HCT116 (cell line): ENCODE results near the gene RGS8. TPM values are rescaled to one million over a fixed set of nuclear protein-coding genes. Genes with fewer than 3 reads are reported as not detected.

Source experiments
- ATAC-seq: fragments of 200-7000 bp; cut with Tn5 transposase; 2 replicates; pipeline ENCODE4 v1.9.1; 2020; ENCODE audit warnings: mild to moderate bottlenecking, moderate library complexity
- BruUV-seq: library from RNA; stranded (reverse); fragments of 400-500 nt; replicated peaks from 2 replicates; lab custom pipeline; 2021; lab: Mats Ljungman, UMichigan
- CTCF ChIA-PET: fragments of 300-600 bp; sonication (Branson Sonifier 250); formaldehyde crosslinking; loops from one replicate; lab custom pipeline; 2021; ENCODE audit warnings: antibody characterized with exemption; lab: Charles Lee
- POLR2A ChIA-PET: fragments of 300-600, 350-600 bp; sonication (Branson Sonifier 250); formaldehyde crosslinking; loops from one replicate; lab custom pipeline; 2021; ENCODE audit warnings: antibody characterized with exemption; lab: Charles Lee
- RAD21 ChIA-PET, 2 experiments: fragments of 300-600 bp; sonication (Branson Sonifier 250); formaldehyde crosslinking; loops; one replicate each; lab custom pipeline; 2023; ENCODE audit warnings: low total read pairs in 2 of 2; ENCODE audit not compliant: uncharacterized antibody in 2 of 2, unreplicated experiment in 2 of 2, low non-redundant PET in 1 of 2; lab: Charles Lee
- DNase-seq: peaks from one replicate; pipeline ENCODE4 v3.0.0-alpha.2; 2010; ENCODE audit warnings: low read depth, low spot score
- H2AFZ ChIP-seq: fragments of 200-600 bp; shearing (Covaris generic), sonication (generic); 2 replicates; pipeline ENCODE4 v1.6.1; 2017; ENCODE audit warnings: low read depth, mixed run types, mixed read lengths, antibody characterized with exemption, low read length; ENCODE audit not compliant: poor library complexity, severe bottlenecking
- H3K27ac ChIP-seq: 2 replicates; pipeline ENCODE4 v1.5.1; 2012; ENCODE audit warnings: low read depth, low read length
- H3K27me3 ChIP-seq: fragments of 200-600 bp; sonication (generic); 2 replicates; pipeline ENCODE4 v1.6.1; 2016; ENCODE audit warnings: mixed run types, low read length, mixed read lengths; ENCODE audit not compliant: insufficient read depth
- H3K36me3 ChIP-seq, 2 experiments: fragments of 200-500 bp in 1 of 2; fragments of 200-600 bp in 1 of 2; sonication (Bioruptor generic) in 1 of 2; sonication (generic) in 1 of 2; 2 replicates each; pipeline versions ENCODE4 v1.5.1 to v1.6.1; 2014 to 2016; ENCODE audit warnings: low read length in 2 of 2, inconsistent platforms in 1 of 2, mixed read lengths in 1 of 2, mixed run types in 1 of 2; ENCODE audit not compliant: insufficient read depth in 2 of 2, control insufficient read depth in 1 of 2
- H3K4me1 ChIP-seq, 2 experiments: fragments of 200-600 bp in 1 of 2; sonication (generic) in 1 of 2; 2 replicates each; pipeline versions ENCODE4 v1.5.1 to v1.6.1; 2012 to 2017; ENCODE audit warnings: low read length in 2 of 2, inconsistent platforms in 1 of 2, mild to moderate bottlenecking in 1 of 2, mixed read lengths in 1 of 2, mixed run types in 1 of 2, moderate library complexity in 1 of 2; ENCODE audit not compliant: insufficient read depth in 2 of 2, control insufficient read depth in 1 of 2
- H3K4me2 ChIP-seq: fragments of 200-600 bp; sonication (generic); 2 replicates; pipeline ENCODE4 v1.6.1; 2017; ENCODE audit warnings: mixed run types, low read length, mixed read lengths
- H3K4me3 ChIP-seq, 2 experiments: fragments of 200-600 bp in 1 of 2; sonication (generic) in 1 of 2; replicated peaks in 1 of 2; 2 replicates each; pipeline ENCODE4 v1.5.1; 2011 to 2016; ENCODE audit warnings: low read length in 2 of 2, control low read depth in 1 of 2, low read depth in 1 of 2, mild to moderate bottlenecking in 1 of 2, mixed read lengths in 1 of 2, mixed run types in 1 of 2
- H3K79me2 ChIP-seq: fragments of 200-600 bp; sonication (generic); 2 replicates; pipeline ENCODE4 v1.6.1; 2017; ENCODE audit warnings: mild to moderate bottlenecking, mixed run types, low read length, moderate library complexity, mixed read lengths; ENCODE audit not compliant: insufficient read depth
- H3K9ac ChIP-seq: fragments of 200-600 bp; sonication (generic); 2 replicates; pipeline ENCODE4 v1.6.1; 2016; ENCODE audit warnings: low read length, mixed read lengths
- H3K9me2 ChIP-seq: fragments of 200-600 bp; sonication (generic), shearing (Covaris generic); 2 replicates; pipeline ENCODE4 v1.6.1; 2017; ENCODE audit warnings: mixed run types, mild to moderate bottlenecking, moderate library complexity; ENCODE audit not compliant: insufficient read depth
- H3K9me3 ChIP-seq, 2 experiments: fragments of 200-500 bp in 1 of 2; fragments of 200-600 bp in 1 of 2; sonication (Bioruptor generic) in 1 of 2; sonication (generic) in 1 of 2; 2 replicates each; pipeline ENCODE4 v1.6.1; 2014 to 2017; ENCODE audit warnings: low read length in 2 of 2, mixed read lengths in 2 of 2, inconsistent platforms in 1 of 2, low read depth in 1 of 2, mild to moderate bottlenecking in 1 of 2, mixed run types in 1 of 2, moderate library complexity in 1 of 2; ENCODE audit not compliant: control insufficient read depth in 1 of 2, insufficient read depth in 1 of 2
- H4K20me1 ChIP-seq: fragments of 200-600 bp; sonication (generic), shearing (Covaris generic); 2 replicates; pipeline ENCODE4 v1.6.1; 2017; ENCODE audit warnings: mixed run types, mild to moderate bottlenecking, moderate library complexity; ENCODE audit not compliant: insufficient read depth
- CEBPB ChIP-seq: IDR thresholded peaks from 2 replicates; pipeline ENCODE4 v1.6.1; 2012; ENCODE audit warnings: low read depth
- EGR1 ChIP-seq: IDR thresholded peaks from 2 replicates; pipeline ENCODE4 v1.6.1; 2012; ENCODE audit warnings: low read depth
- ELF1 ChIP-seq: IDR thresholded peaks from 2 replicates; pipeline ENCODE4 v1.6.1; 2012; ENCODE audit warnings: low read depth, borderline replicate concordance
- EZH2 ChIP-seq: fragments of 200-600 bp; sonication (generic); IDR thresholded peaks from 2 replicates; pipeline ENCODE4 v1.6.1; 2017; ENCODE audit warnings: antibody characterized with exemption, mixed run types
- EZH2phosphoT487 ChIP-seq: fragments of 200-600 bp; IDR thresholded peaks from 2 replicates; pipeline ENCODE4 v1.6.1; 2018; ENCODE audit warnings: antibody characterized with exemption, borderline replicate concordance
- FOSL1 ChIP-seq: IDR thresholded peaks from 2 replicates; pipeline ENCODE4 v1.6.1; 2012; ENCODE audit warnings: low read depth
- JUND ChIP-seq: IDR thresholded peaks from 2 replicates; pipeline ENCODE4 v1.6.1; 2012
- POLR2A ChIP-seq: IDR thresholded peaks from 2 replicates; pipeline ENCODE4 v1.7.0; 2011; ENCODE audit warnings: borderline replicate concordance; ENCODE audit not compliant: insufficient read depth, insufficient read length; ENCODE audit errors: extremely low read depth
- POLR2AphosphoS5 ChIP-seq: IDR thresholded peaks from 2 replicates; pipeline ENCODE4 v1.6.1; 2011; ENCODE audit warnings: mild to moderate bottlenecking, low read depth, low read length, moderate library complexity
- SP1 ChIP-seq: IDR thresholded peaks from 2 replicates; pipeline ENCODE4 v1.6.1; 2012; ENCODE audit warnings: low read depth
- SRF ChIP-seq: IDR thresholded peaks from 2 replicates; pipeline ENCODE4 v1.6.1; 2012; ENCODE audit warnings: low read depth
- TCF7L2 ChIP-seq: IDR thresholded peaks from 2 replicates; pipeline ENCODE4 v1.7.0; 2011; ENCODE audit warnings: borderline replicate concordance, inconsistent platforms; ENCODE audit not compliant: insufficient read depth, insufficient read length; ENCODE audit errors: extremely low read depth
- YY1 ChIP-seq: IDR thresholded peaks from 2 replicates; pipeline ENCODE4 v1.6.1; 2011; ENCODE audit warnings: low read length, low read depth, moderate library complexity, mild to moderate bottlenecking; ENCODE audit not compliant: insufficient replicate concordance; ENCODE audit errors: extremely low read depth
- ZNF274 ChIP-seq: fragments of 200-500 bp; sonication (Bioruptor generic); IDR thresholded peaks from 2 replicates; pipeline ENCODE4 v1.6.1; 2014; ENCODE audit warnings: mild to moderate bottlenecking, low read depth, low read length, inconsistent platforms
- intact Hi-C: fragments of 100-400 bp; cut with micrococcal nuclease; formaldehyde crosslinking; loops from 2 replicates; pipeline ENCODE4 v1.10.0; 2022
- total RNA-seq: library from RNA; stranded (reverse); gene quantifications from one replicate; pipeline ENCODE4 v1.2.1, GENCODE V29; 2021; ENCODE audit not compliant: unreplicated experiment
- TF ChIP-seq, protein P1 (sequence below), 3 experiments: fragments of 200-600 bp in 1 of 3; sonication (generic) in 1 of 3; IDR thresholded peaks in 2 of 3; conservative IDR thresholded peaks in 1 of 3; 2 replicates each; pipeline ENCODE4 v1.5.1; 2012 to 2017; ENCODE audit warnings: low read depth in 2 of 3, low read length in 2 of 3, antibody characterized with exemption in 1 of 3, borderline replicate concordance in 1 of 3, control low read depth in 1 of 3, mild to moderate bottlenecking in 1 of 3, mixed read lengths in 1 of 3, mixed run types in 1 of 3, moderate library complexity in 1 of 3; ENCODE audit not compliant: insufficient read depth in 1 of 3
- TF ChIP-seq, protein P2 (sequence below): IDR thresholded peaks from 2 replicates; pipeline ENCODE4 v1.6.1; 2012
- TF ChIP-seq, protein P3 (sequence below): IDR thresholded peaks from 2 replicates; pipeline ENCODE4 v1.6.1; 2012; ENCODE audit warnings: low read depth

The RGS8 gene
- total RNA-seq, 1 experiment from 2014 or later: not detected

DNA sequence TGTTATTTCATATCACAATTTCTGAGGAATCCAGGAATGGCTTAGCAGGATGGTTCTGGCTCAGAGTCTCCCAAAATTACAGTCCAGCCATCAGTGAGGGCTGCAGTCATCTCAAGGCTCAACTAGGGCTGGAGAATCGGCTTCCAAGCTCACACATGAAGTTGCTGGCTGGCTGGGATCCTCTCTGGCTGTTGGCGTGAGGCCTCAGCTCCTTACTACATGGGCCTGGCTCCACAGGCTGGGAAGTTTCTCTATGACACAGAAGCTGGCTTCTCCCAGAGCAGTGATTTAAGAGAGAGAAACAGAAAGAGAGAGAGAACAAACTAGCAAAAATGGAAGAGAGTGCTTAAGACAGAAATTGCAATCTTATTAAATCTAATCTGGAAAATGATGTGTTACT, 38.8 kb upstream of the RGS8 start:
- intact Hi-C loops: no loop called here
- no peaks in the 10 kb centered on the region for H3K36me3 ChIP-seq
- no peak overlapping the region for H3K27ac ChIP-seq
- ChIA-PET CTCF (no interaction called here), RAD21 (no interaction called here), POLR2A (no interaction called here)
- no peaks in the 10 kb centered on the region for H3K9me3 ChIP-seq
- BruUV-seq: no TSS peak
- no peak overlapping the region for H3K9ac ChIP-seq
- H3K4me3 ChIP-seq: no peak overlapping the region
- H2AFZ ChIP-seq: no peak overlapping the region
- no peak overlapping the region for H3K4me2 ChIP-seq
- no peaks in the 10 kb centered on the region for H3K27me3 ChIP-seq
- H3K79me2 ChIP-seq: no peaks in the 10 kb centered on the region
- ATAC-seq (no peak), DNase-seq (no peak)
- no peaks in the 10 kb centered on the region for H4K20me1 ChIP-seq
- H3K4me1 ChIP-seq: no peaks in the 10 kb centered on the region
- H3K9me2 ChIP-seq: no peaks in the 10 kb centered on the region
- TF ChIP-seq SRF: no peak
- no peak for TF ChIP-seq SP1
- no peak for TF ChIP-seq FOSL1
- TF ChIP-seq YY1: no peak
- TF ChIP-seq ELF1: no peak
- TF ChIP-seq EZH2phosphoT487: no peak
- TF ChIP-seq POLR2A: no peak
- no peak for TF ChIP-seq ZNF274
- TF ChIP-seq JUND: no peak
- TF ChIP-seq CEBPB: no peak
- TF ChIP-seq EGR1: no peak

DNA sequence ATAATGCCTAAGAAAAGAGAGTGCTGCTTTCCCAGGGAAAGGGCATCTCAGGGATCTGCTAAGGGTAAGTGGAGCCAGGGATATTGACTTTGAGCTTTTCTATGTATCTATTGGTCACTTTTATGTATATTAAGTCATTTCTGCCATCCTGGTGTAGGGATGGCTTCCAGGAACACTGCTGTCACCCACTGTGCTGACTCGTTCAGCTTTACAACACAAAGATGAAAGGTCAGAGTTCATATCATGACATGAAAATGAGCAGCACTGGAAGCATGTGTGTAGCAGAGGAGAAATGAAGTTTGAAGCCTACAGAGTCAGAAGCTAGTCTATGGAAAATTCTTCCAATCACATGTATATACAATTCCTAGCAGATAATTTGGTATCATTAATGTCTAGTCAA, 37.1 kb upstream of the RGS8 start:
- Histone ChIP-seq H4K20me1 (no peaks in the 10 kb centered on the region), H3K4me3 (no peak overlapping the region), H3K4me1 (no peaks in the 10 kb centered on the region), H3K9me2 (no peaks in the 10 kb centered on the region), H2AFZ (no peak overlapping the region), H3K36me3 (no peaks in the 10 kb centered on the region), H3K27ac (no peak overlapping the region), H3K9me3 (no peaks in the 10 kb centered on the region), H3K79me2 (no peaks in the 10 kb centered on the region), H3K27me3 (no peaks in the 10 kb centered on the region), H3K4me2 (no peak overlapping the region), H3K9ac (no peak overlapping the region)
- ATAC-seq (no peak), DNase-seq (no peak)
- ChIA-PET RAD21 (no interaction called here), CTCF (interaction anchor here (0.8 kb wide), 1 partner anchor 13 kb away, joined by 3 read pairs; no protein-coding TSS in a partner anchor), POLR2A (no interaction called here)
- no TSS peak for BruUV-seq
- intact Hi-C loops: no loop called here
- TF ChIP-seq, protein P1, sequence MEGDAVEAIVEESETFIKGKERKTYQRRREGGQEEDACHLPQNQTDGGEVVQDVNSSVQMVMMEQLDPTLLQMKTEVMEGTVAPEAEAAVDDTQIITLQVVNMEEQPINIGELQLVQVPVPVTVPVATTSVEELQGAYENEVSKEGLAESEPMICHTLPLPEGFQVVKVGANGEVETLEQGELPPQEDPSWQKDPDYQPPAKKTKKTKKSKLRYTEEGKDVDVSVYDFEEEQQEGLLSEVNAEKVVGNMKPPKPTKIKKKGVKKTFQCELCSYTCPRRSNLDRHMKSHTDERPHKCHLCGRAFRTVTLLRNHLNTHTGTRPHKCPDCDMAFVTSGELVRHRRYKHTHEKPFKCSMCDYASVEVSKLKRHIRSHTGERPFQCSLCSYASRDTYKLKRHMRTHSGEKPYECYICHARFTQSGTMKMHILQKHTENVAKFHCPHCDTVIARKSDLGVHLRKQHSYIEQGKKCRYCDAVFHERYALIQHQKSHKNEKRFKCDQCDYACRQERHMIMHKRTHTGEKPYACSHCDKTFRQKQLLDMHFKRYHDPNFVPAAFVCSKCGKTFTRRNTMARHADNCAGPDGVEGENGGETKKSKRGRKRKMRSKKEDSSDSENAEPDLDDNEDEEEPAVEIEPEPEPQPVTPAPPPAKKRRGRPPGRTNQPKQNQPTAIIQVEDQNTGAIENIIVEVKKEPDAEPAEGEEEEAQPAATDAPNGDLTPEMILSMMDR (IDR thresholded peaks at IDR 0.05 in 2 of 3, conservative IDR thresholded peaks at IDR 0.05 in 1 of 3; ENCODE audit: borderline replicate concordance in 1 of 3, insufficient read depth in 1 of 3, low read depth in 2 of 3, low read length in 2 of 3): no peak
- no peak for TF ChIP-seq POLR2AphosphoS5
- no peak for TF ChIP-seq ELF1
- TF ChIP-seq JUND: no peak
- TF ChIP-seq EZH2: no peak
- TF ChIP-seq, protein P2, sequence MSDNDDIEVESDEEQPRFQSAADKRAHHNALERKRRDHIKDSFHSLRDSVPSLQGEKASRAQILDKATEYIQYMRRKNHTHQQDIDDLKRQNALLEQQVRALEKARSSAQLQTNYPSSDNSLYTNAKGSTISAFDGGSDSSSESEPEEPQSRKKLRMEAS: no peak
- TF ChIP-seq, protein P3, sequence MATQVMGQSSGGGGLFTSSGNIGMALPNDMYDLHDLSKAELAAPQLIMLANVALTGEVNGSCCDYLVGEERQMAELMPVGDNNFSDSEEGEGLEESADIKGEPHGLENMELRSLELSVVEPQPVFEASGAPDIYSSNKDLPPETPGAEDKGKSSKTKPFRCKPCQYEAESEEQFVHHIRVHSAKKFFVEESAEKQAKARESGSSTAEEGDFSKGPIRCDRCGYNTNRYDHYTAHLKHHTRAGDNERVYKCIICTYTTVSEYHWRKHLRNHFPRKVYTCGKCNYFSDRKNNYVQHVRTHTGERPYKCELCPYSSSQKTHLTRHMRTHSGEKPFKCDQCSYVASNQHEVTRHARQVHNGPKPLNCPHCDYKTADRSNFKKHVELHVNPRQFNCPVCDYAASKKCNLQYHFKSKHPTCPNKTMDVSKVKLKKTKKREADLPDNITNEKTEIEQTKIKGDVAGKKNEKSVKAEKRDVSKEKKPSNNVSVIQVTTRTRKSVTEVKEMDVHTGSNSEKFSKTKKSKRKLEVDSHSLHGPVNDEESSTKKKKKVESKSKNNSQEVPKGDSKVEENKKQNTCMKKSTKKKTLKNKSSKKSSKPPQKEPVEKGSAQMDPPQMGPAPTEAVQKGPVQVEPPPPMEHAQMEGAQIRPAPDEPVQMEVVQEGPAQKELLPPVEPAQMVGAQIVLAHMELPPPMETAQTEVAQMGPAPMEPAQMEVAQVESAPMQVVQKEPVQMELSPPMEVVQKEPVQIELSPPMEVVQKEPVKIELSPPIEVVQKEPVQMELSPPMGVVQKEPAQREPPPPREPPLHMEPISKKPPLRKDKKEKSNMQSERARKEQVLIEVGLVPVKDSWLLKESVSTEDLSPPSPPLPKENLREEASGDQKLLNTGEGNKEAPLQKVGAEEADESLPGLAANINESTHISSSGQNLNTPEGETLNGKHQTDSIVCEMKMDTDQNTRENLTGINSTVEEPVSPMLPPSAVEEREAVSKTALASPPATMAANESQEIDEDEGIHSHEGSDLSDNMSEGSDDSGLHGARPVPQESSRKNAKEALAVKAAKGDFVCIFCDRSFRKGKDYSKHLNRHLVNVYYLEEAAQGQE: no peak
- TF ChIP-seq TCF7L2: no peak
- no peak for TF ChIP-seq POLR2A
